ENCODE measurements around the gene AMIGO3.

- TF ChIP-seq EZH2 (IDR thresholded peaks at IDR 0.05; ENCODE audit: insufficient read depth, poor library complexity, severe bottlenecking) (no peak), EZH2phosphoT487 (IDR thresholded peaks at IDR 0.05; ENCODE audit: insufficient read depth, low read depth) (no peak)
These were observed 19.5 kb downstream of the AMIGO3 start for GRCh38 chr3:49700014-49700413.

Measured in GM23248 (cell line).